Thyroid gland (tissue), 4 donors: ENCODE data around the gene NRXN2.

ENCODE experiments used
- POLR2A ChIP-seq, 2 donors: fragments of 450-650 bp; IDR thresholded peaks; one replicate each; pipeline ENCODE4 v1.6.1; 2017; ENCODE audit warnings: antibody characterized with exemption in 2 of 2, mild to moderate bottlenecking in 2 of 2, moderate library complexity in 1 of 2
- TF ChIP-seq, protein P1 (sequence below), 6 experiments: fragments of 200-600 bp in 3 of 6; fragments of 450-650 bp in 3 of 6; sonication (generic) in 3 of 6; IDR thresholded peaks; one replicate each; pipeline ENCODE4 v1.5.1; 2016 to 2019; ENCODE audit warnings: antibody characterized with exemption in 6 of 6, mild to moderate bottlenecking in 2 of 6, inconsistent platforms in 1 of 6, moderate library complexity in 1 of 6

DNA sequence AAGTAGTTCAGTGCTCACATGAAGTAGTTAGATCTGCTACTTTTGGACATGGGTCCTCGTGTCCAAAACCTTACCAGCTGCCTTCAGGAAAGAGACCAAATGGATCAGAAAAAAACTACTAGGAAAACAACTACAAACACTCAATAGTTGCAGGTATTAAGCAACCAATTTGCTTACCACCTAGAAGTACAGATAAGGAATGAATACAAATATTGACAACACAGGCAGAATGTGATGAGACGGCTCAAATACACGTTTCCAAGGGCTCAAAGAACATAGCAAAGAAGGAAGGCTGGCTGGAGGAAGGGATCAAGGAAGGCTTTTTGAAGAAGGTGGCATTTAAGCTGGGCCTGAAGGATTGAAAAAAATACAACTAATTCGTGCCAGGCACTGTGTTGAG lies 41.8 kb downstream of the NRXN2 start:
- TF ChIP-seq, protein P1, sequence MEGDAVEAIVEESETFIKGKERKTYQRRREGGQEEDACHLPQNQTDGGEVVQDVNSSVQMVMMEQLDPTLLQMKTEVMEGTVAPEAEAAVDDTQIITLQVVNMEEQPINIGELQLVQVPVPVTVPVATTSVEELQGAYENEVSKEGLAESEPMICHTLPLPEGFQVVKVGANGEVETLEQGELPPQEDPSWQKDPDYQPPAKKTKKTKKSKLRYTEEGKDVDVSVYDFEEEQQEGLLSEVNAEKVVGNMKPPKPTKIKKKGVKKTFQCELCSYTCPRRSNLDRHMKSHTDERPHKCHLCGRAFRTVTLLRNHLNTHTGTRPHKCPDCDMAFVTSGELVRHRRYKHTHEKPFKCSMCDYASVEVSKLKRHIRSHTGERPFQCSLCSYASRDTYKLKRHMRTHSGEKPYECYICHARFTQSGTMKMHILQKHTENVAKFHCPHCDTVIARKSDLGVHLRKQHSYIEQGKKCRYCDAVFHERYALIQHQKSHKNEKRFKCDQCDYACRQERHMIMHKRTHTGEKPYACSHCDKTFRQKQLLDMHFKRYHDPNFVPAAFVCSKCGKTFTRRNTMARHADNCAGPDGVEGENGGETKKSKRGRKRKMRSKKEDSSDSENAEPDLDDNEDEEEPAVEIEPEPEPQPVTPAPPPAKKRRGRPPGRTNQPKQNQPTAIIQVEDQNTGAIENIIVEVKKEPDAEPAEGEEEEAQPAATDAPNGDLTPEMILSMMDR (IDR thresholded peaks at IDR 0.05), result no peak
- no peak for TF ChIP-seq POLR2A (IDR thresholded peaks at IDR 0.05)
